Activated CD8-positive, alpha-beta T cell treated with anti-CD3 and anti-CD28 coated beads, Interleukin-2, amount 10 ng/mL, durations not matched to agents 7 days and 5 days (primary cell): ENCODE measurements around the gene CD44. TPM values are rescaled to one million over a fixed set of nuclear protein-coding genes. Genes with fewer than 3 reads are reported as not detected.

Experiments used
- ATAC-seq: fragments of 150-1000 bp; cut with Tn5 transposase; one replicate; pipeline ENCODE4 v1.10.0; 2021; ENCODE audit warnings: moderate library complexity
- CTCF ChIA-PET: fragments of 350-600 bp; sonication (Branson Sonifier 250); formaldehyde crosslinking; loops from one replicate; lab custom pipeline; 2021; ENCODE audit warnings: antibody characterized with exemption; lab: Charles Lee
- POLR2A ChIA-PET: fragments of 350-600 bp; sonication (Branson Sonifier 250); formaldehyde crosslinking; loops from one replicate; lab custom pipeline; 2021; ENCODE audit warnings: antibody characterized with exemption; lab: Charles Lee
- DNase-seq: peaks from one replicate; pipeline ENCODE4 v3.0.0-alpha.2; 2020
- H3K27ac Mint-ChIP-seq: one replicate; pipeline ENCODE4 v1.8.0; 2021; ENCODE audit warnings: mild to moderate bottlenecking, mixed read lengths
- H3K27me3 Mint-ChIP-seq: one replicate; pipeline ENCODE4 v1.8.0; 2021; ENCODE audit warnings: low read depth, mixed read lengths
- H3K36me3 Mint-ChIP-seq: one replicate; pipeline ENCODE4 v1.8.0; 2021; ENCODE audit warnings: low read depth, mixed read lengths
- H3K4me1 Mint-ChIP-seq: one replicate; pipeline ENCODE4 v1.8.0; 2021; ENCODE audit warnings: low read depth, mixed read lengths
- H3K4me3 Mint-ChIP-seq: one replicate; pipeline ENCODE4 v1.8.0; 2021; ENCODE audit warnings: mild to moderate bottlenecking, mixed read lengths
- H3K9me3 Mint-ChIP-seq: one replicate; pipeline ENCODE4 v1.8.0; 2022; ENCODE audit warnings: mixed read lengths; ENCODE audit not compliant: insufficient read depth
- total RNA-seq, 2 experiments: library from RNA; stranded (reverse); gene quantifications; one replicate each; pipeline ENCODE4 v1.2.3, GENCODE V29; 2021

Gene CD44
- total RNA-seq, 2 experiments from 2014 or later: 398 to 399 TPM

DNA sequence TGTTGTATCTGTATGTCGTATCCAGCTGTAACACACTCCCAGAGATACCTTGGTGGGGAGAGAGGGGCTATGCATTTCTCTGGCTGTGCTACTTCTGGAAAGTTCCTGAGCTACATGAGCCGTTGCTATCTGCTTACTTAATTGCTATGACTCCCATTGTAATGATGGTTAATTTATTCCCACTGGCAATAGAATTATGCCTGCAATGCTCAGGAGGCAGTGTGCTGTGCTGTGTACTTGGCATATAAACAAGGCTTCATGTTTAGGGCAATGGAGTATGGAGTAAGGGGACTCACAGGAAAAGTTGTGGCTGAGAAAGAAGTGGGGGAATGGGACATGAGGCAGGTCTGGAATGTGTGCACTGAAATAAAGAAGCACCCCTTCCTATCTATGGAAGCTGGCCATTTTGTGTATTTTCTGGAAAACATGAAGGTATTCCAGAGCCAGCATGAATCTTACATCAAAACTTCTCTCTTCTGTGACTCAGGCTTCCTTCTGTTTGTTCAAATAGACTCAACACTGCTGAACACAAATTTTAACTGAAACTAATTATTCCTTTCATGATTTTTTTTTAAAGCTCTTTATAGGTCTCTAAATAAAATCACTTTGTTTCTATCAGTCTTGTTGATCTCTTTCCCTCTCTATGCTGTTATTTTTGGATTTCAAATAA lies 40.6 kb downstream of the CD44 start:
- no peaks in the 10 kb centered on the region for H3K9me3 Mint-ChIP-seq
- no peak for DNase-seq
- no peak for ATAC-seq
- H3K4me1 Mint-ChIP-seq: peaks cover 83% of the 10 kb centered on the region
- ChIA-PET POLR2A (interaction anchor here (1.2 to 4.3 kb wide), 3 partner anchors 14 to 35 kb away, joined by 3 to 61 read pairs (median 3); no protein-coding TSS in a partner anchor), CTCF (interaction anchor here (1.0 to 5.7 kb wide), 12 partner anchors 13 to 232 kb away, joined by 3 to 48 read pairs (median 4); partner anchors contain the start of gene CD44)
- no peak overlapping the region for H3K4me3 Mint-ChIP-seq
- H3K36me3 Mint-ChIP-seq: peaks cover 84% of the 10 kb centered on the region
- H3K27me3 Mint-ChIP-seq: no peaks in the 10 kb centered on the region
- H3K27ac Mint-ChIP-seq: peak overlapping the region; percentile 89

DNA sequence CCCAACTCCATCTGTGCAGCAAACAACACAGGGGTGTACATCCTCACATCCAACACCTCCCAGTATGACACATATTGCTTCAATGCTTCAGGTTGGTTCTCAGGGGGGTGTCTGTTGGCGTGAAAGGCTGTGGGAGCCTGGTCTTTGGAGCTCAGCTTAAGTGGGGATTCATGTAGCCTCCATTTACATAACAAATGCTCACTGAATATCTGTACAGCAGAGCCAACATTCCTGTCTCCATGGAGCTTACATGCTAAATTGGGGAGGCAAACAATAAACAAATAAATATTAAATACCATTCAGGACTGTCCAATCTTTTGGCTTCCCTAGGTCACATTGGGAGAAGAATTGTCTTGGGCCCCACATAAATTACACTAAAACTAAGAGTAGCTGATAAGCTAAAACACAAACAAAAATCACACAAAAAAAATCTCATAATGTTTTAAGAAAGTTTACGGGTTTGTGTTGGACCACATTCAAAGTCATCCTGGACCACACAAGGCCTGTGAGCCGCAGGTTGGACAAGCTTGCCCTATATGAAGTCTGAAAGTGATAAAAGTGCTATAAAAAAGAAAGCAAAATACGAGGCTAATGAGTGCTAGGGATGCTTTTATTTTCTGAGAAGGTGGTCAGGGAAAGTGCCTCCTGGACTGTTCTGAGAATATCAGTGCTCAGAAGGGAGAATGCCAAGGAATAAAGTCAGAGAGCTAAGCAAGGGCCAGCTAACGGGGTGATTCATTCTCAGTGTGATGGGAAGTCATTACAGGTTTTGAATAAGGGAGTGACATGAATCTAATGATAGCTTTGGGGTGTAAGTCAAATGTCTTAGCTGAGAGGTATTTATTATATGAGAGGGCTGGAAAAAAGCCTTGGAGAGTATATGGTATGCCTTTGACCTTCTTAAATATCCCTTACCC lies 41.6 kb downstream of the CD44 start:
- peaks cover 82% of the 10 kb centered on the region for H3K4me1 Mint-ChIP-seq
- DNase-seq (no peak), ATAC-seq (no peak)
- ChIA-PET CTCF (interaction anchor here (1.1 to 5.7 kb wide), 10 partner anchors 13 to 258 kb away, joined by 3 to 48 read pairs (median 4); partner anchors contain the start of gene CD44), POLR2A (interaction anchor here (0.6 to 4.3 kb wide), 5 partner anchors 10 to 42 kb away, joined by 3 to 61 read pairs (median 3); partner anchors contain the start of gene CD44)
- no peak overlapping the region for H3K4me3 Mint-ChIP-seq
- no peaks in the 10 kb centered on the region for H3K9me3 Mint-ChIP-seq
- H3K27ac Mint-ChIP-seq: no peak overlapping the region
- peaks cover 86% of the 10 kb centered on the region for H3K36me3 Mint-ChIP-seq
- no peaks in the 10 kb centered on the region for H3K27me3 Mint-ChIP-seq

DNA sequence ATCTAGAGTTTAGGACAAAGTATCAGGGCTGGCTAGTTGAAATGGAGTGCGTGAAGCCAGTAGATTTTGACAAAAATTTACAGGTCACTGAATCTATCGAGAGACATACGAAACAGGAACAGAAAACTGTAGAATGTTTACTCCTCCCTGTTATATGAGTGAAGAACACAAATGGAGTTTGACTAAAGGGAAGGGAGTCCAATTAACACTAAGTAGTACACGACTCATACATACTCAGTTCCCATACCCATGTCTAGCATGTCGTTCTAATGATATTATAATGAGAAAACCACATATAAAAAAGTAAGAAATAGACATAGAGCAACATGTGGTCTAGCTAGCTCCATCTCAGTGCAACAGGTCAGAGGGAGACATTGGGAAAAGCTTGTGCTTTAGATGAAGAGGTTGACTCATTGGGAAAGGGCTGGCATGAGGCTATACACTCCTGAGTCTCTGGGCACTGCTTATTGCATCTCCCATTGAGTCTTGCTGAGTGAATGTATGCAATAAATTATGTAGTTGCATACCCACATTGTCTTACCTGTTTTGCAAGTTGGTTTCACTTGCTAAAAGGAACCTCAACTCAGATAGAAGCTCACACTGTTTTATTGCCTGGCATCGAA lies 43.5 kb downstream of the CD44 start:
- H3K36me3 Mint-ChIP-seq: peaks cover 89% of the 10 kb centered on the region
- ChIA-PET CTCF (interaction anchor here (0.9 to 1.9 kb wide), 12 partner anchors 12 to 303 kb away, joined by 3 to 8 read pairs (median 4); no protein-coding TSS in a partner anchor), POLR2A (no interaction called here)
- DNase-seq (no peak), ATAC-seq (peak; percentile 15)
- no peaks in the 10 kb centered on the region for H3K27me3 Mint-ChIP-seq
- peak overlapping the region; percentile 41 for H3K27ac Mint-ChIP-seq
- peaks cover 72% of the 10 kb centered on the region for H3K4me1 Mint-ChIP-seq
- no peaks in the 10 kb centered on the region for H3K9me3 Mint-ChIP-seq
- no peak overlapping the region for H3K4me3 Mint-ChIP-seq

DNA sequence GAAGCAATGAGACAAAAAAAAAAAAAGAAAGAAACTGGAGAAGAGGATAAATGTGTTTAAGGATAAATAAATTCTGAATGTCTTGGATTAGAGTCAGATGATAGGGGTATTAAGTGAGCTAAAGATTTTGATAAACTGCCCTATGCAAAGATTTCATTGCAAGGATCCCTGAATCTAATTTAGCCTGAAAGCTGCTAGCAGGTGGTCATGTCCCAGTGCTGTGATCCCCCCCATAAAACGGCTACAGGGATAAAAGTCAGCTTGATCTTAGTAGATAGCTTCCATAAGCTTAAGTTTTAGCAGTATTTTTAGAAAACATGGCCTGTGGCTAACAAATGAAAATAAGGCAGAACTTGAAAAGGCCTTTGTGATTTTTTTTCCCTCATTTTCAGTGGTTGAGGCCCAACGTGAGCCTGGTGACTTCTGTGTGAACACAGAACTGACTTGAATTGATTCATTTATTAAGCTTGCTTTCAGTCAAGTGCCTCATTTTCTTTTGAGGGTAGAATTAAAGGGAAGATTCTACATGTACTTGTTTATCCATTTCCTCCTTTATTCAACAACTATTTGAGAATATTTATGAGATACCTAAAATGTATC lies 44.5 kb downstream of the CD44 start:
- Mint-ChIP-seq H3K4me1 (peaks cover 68% of the 10 kb centered on the region), H3K36me3 (peaks cover 88% of the 10 kb centered on the region), H3K27me3 (no peaks in the 10 kb centered on the region), H3K9me3 (no peaks in the 10 kb centered on the region), H3K4me3 (no peak overlapping the region), H3K27ac (peak overlapping the region; percentile 63)
- POLR2A ChIA-PET: interaction anchor here (0.5 to 0.7 kb wide), 3 partner anchors 18 to 49 kb away, joined by 3 to 4 read pairs (median 3); no protein-coding TSS in a partner anchor
- ATAC-seq (no peak), DNase-seq (no peak)
- CTCF ChIA-PET: interaction anchor here (0.9 to 2.0 kb wide), 13 partner anchors 11 to 302 kb away, joined by 3 to 9 read pairs (median 5); no protein-coding TSS in a partner anchor

DNA sequence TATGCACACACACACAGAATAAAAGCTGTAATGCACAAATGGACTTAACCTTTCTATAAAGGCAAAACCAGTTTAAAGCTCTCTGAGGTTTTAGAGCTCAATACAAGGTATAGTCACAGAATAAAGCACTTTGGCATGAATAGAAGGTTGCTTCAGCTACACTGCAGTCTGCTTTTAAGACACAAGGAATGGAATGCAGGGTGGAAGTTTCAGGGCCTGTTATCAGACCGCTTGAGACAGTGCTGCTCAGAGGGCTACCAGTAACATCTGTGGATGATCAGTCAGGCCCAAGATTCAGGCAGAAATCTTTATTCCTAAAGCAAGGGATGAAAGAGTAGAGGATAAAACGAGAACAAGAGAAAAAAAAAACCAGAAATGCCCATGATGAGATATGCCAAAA lies 46.7 kb downstream of the CD44 start:
- DNase-seq: no peak
- ChIA-PET POLR2A (no interaction called here), CTCF (interaction anchor here (1.7 kb wide), 1 partner anchor 120 kb away, joined by 6 read pairs; no protein-coding TSS in a partner anchor)
- ATAC-seq: no peak
- Mint-ChIP-seq H3K4me1 (peaks cover 50% of the 10 kb centered on the region), H3K4me3 (no peak overlapping the region), H3K27me3 (no peaks in the 10 kb centered on the region), H3K36me3 (peaks cover 88% of the 10 kb centered on the region), H3K27ac (peak overlapping the region; percentile 64), H3K9me3 (no peaks in the 10 kb centered on the region)

DNA sequence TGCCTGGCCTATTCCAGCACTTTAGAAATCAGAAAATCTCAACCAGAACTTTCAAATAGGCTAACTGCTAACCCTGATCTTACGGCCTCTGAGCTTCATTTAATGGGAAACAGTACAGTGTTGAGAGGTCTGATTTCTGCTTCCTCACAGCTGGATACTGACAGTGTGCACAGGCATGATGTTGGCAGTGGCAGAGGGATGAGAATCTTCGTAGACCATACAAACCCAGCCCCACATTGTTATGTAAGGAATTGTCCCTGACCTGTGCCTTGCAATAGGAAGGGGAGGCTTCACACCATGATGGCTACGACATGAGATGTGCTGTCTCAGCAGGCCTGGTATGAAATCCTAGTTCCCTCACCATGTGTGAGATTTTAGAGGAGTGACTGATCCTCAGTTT lies 49.0 kb downstream of the CD44 start:
- Mint-ChIP-seq H3K4me1 (peaks cover 42% of the 10 kb centered on the region), H3K9me3 (no peaks in the 10 kb centered on the region), H3K27me3 (no peaks in the 10 kb centered on the region), H3K27ac (peak overlapping the region; percentile 16), H3K36me3 (peaks cover 93% of the 10 kb centered on the region), H3K4me3 (no peak overlapping the region)
- POLR2A ChIA-PET: no interaction called here
- CTCF ChIA-PET: interaction anchor here (1.0 kb wide), 2 partner anchors 118 to 189 kb away, joined by 3 read pairs; no protein-coding TSS in a partner anchor
- DNase-seq (no peak), ATAC-seq (no peak)

DNA sequence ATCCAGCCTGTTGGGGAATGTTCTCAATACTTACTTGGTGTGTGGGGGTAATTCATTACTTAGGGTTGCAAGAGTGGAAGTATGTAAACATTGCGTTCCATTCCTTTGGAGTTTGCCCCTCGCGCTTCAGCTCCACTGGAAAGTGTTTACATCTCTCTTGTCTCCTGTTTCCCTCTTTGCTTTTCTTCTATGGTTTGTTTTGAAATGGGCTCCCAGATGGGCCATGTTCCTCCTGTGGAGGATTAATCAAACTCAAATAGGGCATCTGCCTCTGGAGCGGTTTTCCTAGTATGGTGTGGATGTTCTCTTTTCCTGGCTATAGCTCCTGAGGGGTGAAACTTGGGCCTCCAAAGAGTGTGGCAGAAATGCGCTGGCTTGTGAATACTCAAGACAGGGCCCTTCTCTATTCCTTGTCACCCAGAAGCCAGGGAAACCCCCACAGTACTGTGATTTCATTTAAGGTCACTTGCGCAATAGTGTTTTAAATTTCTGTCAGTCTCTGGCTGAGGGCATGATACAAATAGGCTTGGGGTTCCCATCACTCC lies 51.9 kb downstream of the CD44 start:
- Mint-ChIP-seq H3K4me1 (peaks cover 39% of the 10 kb centered on the region), H3K27me3 (no peaks in the 10 kb centered on the region), H3K9me3 (no peaks in the 10 kb centered on the region), H3K36me3 (peaks cover 93% of the 10 kb centered on the region), H3K27ac (no peak overlapping the region), H3K4me3 (no peak overlapping the region)
- ChIA-PET POLR2A (interaction anchor here (0.7 kb wide), 1 partner anchor 10 kb away, joined by 3 read pairs; no protein-coding TSS in a partner anchor), CTCF (interaction anchor here (1.1 kb wide), 1 partner anchor 115 kb away, joined by 4 read pairs; no protein-coding TSS in a partner anchor)
- no peak for ATAC-seq
- DNase-seq: no peak

DNA sequence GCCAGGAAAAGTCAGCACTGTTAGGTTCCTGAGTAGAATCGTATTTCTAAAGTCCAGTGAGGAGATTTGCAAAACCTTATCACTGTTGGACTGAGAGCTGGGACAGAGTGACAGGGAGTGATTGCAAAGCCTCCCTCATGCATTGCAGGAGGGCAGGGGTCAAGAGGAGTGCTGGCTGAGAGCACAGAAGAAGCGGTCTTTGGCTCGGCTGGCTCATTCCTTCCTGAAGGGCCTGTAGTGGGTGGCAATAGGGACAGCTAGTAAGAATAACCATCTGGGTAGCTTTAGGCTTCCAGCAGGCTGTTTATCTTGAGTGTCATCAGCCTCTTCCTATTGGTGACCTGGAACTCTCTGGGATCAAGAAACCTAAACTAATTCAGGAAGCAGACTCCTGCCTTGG lies 53.4 kb downstream of the CD44 start:
- CTCF ChIA-PET: interaction anchor here (0.8 to 1.5 kb wide), 4 partner anchors 12 to 200 kb away, joined by 3 to 4 read pairs (median 4); no protein-coding TSS in a partner anchor

DNA sequence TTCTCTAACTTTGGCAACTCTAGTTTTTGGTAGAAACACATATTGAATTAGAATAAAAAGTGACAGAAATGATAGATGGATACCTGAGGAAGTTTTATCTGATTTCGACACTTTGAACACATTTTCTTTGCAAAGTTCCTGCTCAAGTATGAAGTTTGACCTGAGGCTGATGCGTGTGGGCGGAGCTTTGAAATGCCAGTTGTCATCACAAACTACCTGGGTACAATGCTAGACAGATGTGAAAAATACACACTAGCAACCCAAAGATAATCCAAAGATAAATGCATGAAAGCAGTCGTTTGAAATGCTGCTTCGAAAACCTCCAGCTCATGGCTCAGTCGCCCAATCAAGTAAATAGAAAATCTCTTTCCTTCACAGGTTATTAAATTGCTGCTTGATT lies 54.8 kb downstream of the CD44 start:
- DNase-seq: no peak
- H3K27ac Mint-ChIP-seq: no peak overlapping the region
- peaks cover 37% of the 10 kb centered on the region for H3K4me1 Mint-ChIP-seq
- H3K4me3 Mint-ChIP-seq: no peak overlapping the region
- CTCF ChIA-PET: interaction anchor here (0.8 to 1.5 kb wide), 3 partner anchors 14 to 267 kb away, joined by 3 to 4 read pairs (median 3); no protein-coding TSS in a partner anchor
- peaks cover 97% of the 10 kb centered on the region for H3K36me3 Mint-ChIP-seq
- ATAC-seq: no peak
- POLR2A ChIA-PET: no interaction called here
- no peaks in the 10 kb centered on the region for H3K9me3 Mint-ChIP-seq
- H3K27me3 Mint-ChIP-seq: no peaks in the 10 kb centered on the region

More for the DNA sequence above, 53.4 kb downstream of the CD44 start:
- Mint-ChIP-seq H3K4me1 (peaks cover 39% of the 10 kb centered on the region), H3K9me3 (no peaks in the 10 kb centered on the region), H3K36me3 (peaks cover 97% of the 10 kb centered on the region), H3K27me3 (no peaks in the 10 kb centered on the region), H3K27ac (no peak overlapping the region), H3K4me3 (no peak overlapping the region)
- ATAC-seq (peak; percentile 25), DNase-seq (no peak)
- POLR2A ChIA-PET: no interaction called here

DNA sequence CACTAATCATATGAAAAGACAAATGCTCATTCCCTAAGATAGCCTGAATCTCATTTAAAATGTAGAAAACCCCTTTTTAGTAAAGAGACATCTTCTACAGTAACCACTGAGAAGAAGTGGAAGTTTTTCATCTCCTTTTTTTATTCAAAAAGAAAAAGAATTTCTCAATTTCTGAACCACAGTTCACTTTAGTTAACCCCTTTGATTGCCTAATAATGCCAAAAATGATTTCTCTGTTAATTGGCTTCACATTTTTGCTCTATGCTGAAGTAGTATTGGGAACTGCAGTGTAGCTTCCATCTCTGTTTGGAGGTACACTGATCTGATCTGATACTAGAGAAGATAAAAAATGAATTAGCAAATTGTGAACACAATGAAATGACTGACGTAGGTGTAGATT lies 58.3 kb downstream of the CD44 start:
- Mint-ChIP-seq H3K27ac (no peak overlapping the region), H3K27me3 (no peaks in the 10 kb centered on the region), H3K36me3 (peaks cover 97% of the 10 kb centered on the region), H3K9me3 (no peaks in the 10 kb centered on the region), H3K4me3 (no peak overlapping the region), H3K4me1 (peaks cover 29% of the 10 kb centered on the region)
- DNase-seq (no peak), ATAC-seq (no peak)
- ChIA-PET POLR2A (interaction anchor here (0.5 kb wide), 1 partner anchor 75 kb away, joined by 3 read pairs; no protein-coding TSS in a partner anchor), CTCF (interaction anchor here (0.7 kb wide), 3 partner anchors 57 to 981 kb away, joined by 3 to 4 read pairs (median 3); no protein-coding TSS in a partner anchor)
